ENCODE results near the gene ABHD5. TPM values are rescaled to one million over a fixed set of nuclear protein-coding genes. Genes with fewer than 3 reads are reported as not detected.

The ABHD5 gene
- total and polyA plus RNA-seq, 10 of the 15 experiments (the other 5 are each of a cell fraction or from before 2014, with no cell fraction given) = 5.5 to 24.4 (median 9.5) TPM

DNA sequence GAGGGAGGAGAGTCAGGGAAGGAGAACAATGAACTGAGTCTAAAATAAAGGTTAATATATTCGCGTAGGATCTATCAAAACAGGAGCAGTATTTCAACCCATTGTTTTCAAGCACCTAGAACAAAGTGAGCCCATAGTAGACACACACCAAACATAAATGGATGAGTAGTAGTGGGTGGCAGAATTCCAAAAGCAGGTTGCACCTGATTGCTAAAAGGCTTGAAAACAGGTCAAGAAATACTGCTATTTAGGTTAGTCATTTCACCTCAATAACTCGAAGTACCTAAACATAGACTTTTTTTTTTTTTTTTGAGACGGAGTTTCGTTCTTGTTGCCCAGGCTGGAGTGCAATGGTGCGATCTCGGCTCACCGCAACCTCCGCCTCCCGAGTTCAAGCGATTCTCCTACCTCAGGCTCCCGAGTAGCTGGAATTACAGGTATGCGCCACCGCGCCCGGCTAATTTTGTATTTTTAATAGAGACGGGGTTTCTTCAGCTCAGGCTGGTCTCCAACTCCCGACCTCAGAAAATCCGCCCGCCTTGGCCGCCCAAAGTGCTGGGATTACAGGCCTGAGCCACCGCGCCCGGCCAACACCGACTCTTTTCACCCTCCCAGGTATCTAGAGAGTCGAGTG, 855 bp upstream of the ABHD5 start (continued):
- no peak for TF ChIP-seq CEBPZ (IDR thresholded peaks at IDR 0.05; ENCODE audit: low read depth, low read length)

- H3K27me3 ChIP-seq (replicated peaks in 1 of 2; ENCODE audit: control insufficient read depth in 2 of 2, insufficient read depth in 2 of 2, low read length in 1 of 2) = no peaks in the 10 kb centered on the region
- ChIA-PET SMC1A (ENCODE audit: uncharacterized antibody, unreplicated experiment) (no interaction called here), RAD21 (ENCODE audit: unreplicated experiment) (no interaction called here), CTCF (interaction anchor here (0.7 to 1.5 kb wide), 3 partner anchors 149 to 1349 kb away, joined by 3 to 6 read pairs (median 3); no protein-coding TSS in a partner anchor), POLR2A (interaction anchor here (0.5 kb wide), 1 partner anchor 944 kb away, joined by 4 read pairs; no protein-coding TSS in a partner anchor)
- 0 out of 2 replicates have a peak, but pooled peaks cover 8% of the 10 kb centered on the region for H3K4me1 ChIP-seq (ENCODE audit: control insufficient read depth, insufficient read depth, low read length)
- ATAC-seq (peak; percentile 51), FAIRE-seq (no peak), DNase-seq (ENCODE audit: low read depth, low spot score) (no peak)
- H3K9me3 ChIP-seq (replicated peaks; ENCODE audit: control insufficient read depth, insufficient read depth, low read length) = no peaks in the 10 kb centered on the region
- H4K20me1 ChIP-seq (ENCODE audit: control insufficient read depth, insufficient read depth) = no peaks in the 10 kb centered on the region
- intact Hi-C loops (cut with micrococcal nuclease; ENCODE audit: unreplicated experiment) = loop anchor here (5.0 kb wide), 1 partner anchor 506 kb away; no protein-coding TSS in a partner anchor
- H3K79me2 ChIP-seq (ENCODE audit: control insufficient read depth, insufficient read depth, low read length) = peaks cover 5% of the 10 kb centered on the region
- in situ Hi-C loops (cut with MboI) = no loop called here
- no TSS peak for BruUV-seq (replicated peaks)
- peak overlapping the region; percentile 89 for H3K4me2 ChIP-seq (ENCODE audit: control insufficient read depth, insufficient read depth)
- H3K27ac ChIP-seq (ENCODE audit: control insufficient read depth, insufficient read depth) = peak overlapping the region; percentile 47
- peak overlapping the region; percentile 90 for H3K4me3 ChIP-seq
- WGBS (ENCODE audit: insufficient coverage, insufficient replicate concordance, low lambda C conversion rate, missing lambda C conversion rate) = 2% methylated on average over 27 of the region's 72 CpGs
- H2AFZ ChIP-seq (ENCODE audit: control insufficient read depth, low read depth, low read length) = peak overlapping the region; percentile 84
- H3K9ac ChIP-seq (ENCODE audit: control insufficient read depth, insufficient read depth, low read length) = peak overlapping the region; percentile 70
- no peaks in the 10 kb centered on the region for H3K36me3 ChIP-seq (ENCODE audit: control insufficient read depth in 2 of 2, insufficient read depth in 2 of 2, low read length in 1 of 2)
- TF ChIP-seq NRF1 (conservative IDR thresholded peaks at IDR 0.05; ENCODE audit: low read depth, low read length) = no peak
- TF ChIP-seq ASH2L (IDR thresholded peaks at IDR 0.05; ENCODE audit: borderline replicate concordance, low read depth) = 0 out of 2 replicates have a peak, but pooled peaks have one; percentile 10
- no peak for TF ChIP-seq KAT2A (conservative IDR thresholded peaks at IDR 0.05; ENCODE audit: control insufficient read depth, low read depth, low read length)
- TF ChIP-seq EP300 (IDR thresholded peaks at IDR 0.05; ENCODE audit: borderline replicate concordance in 1 of 2, control insufficient read depth in 1 of 2, low read depth in 2 of 2, low read length in 2 of 2) = 0 out of 4 replicates have a peak, but pooled peaks of 1 of the 2 experiments have one; percentile 4
- TF ChIP-seq RFX5 (IDR thresholded peaks at IDR 0.05; ENCODE audit: low read depth, low read length) = no peak
- no peak for TF ChIP-seq SUZ12 (IDR thresholded peaks at IDR 0.05; ENCODE audit: unreplicated experiment)
- no peak for TF ChIP-seq MYC (IDR thresholded peaks at IDR 0.05; ENCODE audit: insufficient read depth, insufficient read length, insufficient replicate concordance, low read length, severe bottlenecking)
- peak in 1 of 2 experiments; percentile 58; a peak in 2 of 4 replicates for TF ChIP-seq BHLHE40 (IDR thresholded peaks at IDR 0.05; ENCODE audit: borderline replicate concordance in 1 of 2, low read depth in 2 of 2, low read length in 1 of 2)
- no peak for TF ChIP-seq FOXK2 (IDR thresholded peaks at IDR 0.05)
- no peak for TF ChIP-seq SKIL (IDR thresholded peaks at IDR 0.05; ENCODE audit: low read depth, poor library complexity, severe bottlenecking)
These were observed 620 bp downstream of the ABHD5 start for GRCh38 chr3:43691120-43691995.

All from GM12878 (cell line).